ENCODE results near the gene COX17. TPM values are rescaled to one million over a fixed set of nuclear protein-coding genes. Genes with fewer than 3 reads are reported as not detected.

COX17 gene
- polyA plus RNA-seq, 3 donors, result 23.0 to 83.6 (median 81.6) TPM

DNA sequence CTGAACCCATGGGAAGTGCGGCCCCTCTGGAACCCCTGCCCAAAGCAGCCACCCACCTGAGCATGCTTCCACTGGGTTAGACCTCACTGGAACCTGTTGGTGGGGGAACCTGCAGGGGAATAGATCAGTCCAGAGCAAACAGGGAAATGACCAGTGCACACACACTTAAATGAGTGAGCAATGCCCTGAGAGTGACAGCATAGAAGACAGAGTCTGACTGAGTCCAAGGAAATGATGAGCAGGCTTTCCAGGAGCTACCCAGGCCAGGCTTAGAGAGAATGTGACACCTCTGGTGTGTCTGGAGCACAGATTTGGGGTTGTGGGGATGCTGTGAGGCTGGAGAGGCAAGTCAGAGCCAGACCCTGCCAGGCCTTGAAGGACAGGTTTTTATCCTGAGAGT lies 51.0 kb downstream of the COX17 start:
- Histone ChIP-seq H3K9me3 (replicated peaks in 1 of 2; ENCODE audit: control insufficient read depth in 1 of 2, insufficient read depth in 1 of 2, low read length in 2 of 2) (no peaks in the 10 kb centered on the region), H2AFZ (ENCODE audit: insufficient read depth, low read depth, low read length, poor library complexity, severe bottlenecking) (no peak overlapping the region), H4K20me1 (ENCODE audit: insufficient read depth, low read length) (no peaks in the 10 kb centered on the region), H3K4me3 (replicated peaks in 1 of 3; ENCODE audit: low read depth in 2 of 3, low read length in 3 of 3) (no peak overlapping the region), H3K4me1 (ENCODE audit: control insufficient read depth in 1 of 2, insufficient read depth in 2 of 2, low read length in 2 of 2) (peaks cover 62 to 66% of the 10 kb centered on the region in 2 donors), H3K79me2 (ENCODE audit: insufficient read depth, low read length) (no peaks in the 10 kb centered on the region), H3K27ac (ENCODE audit: low read depth in 1 of 2, low read length in 2 of 2) (peak overlapping the region in 1 of 2 donors; percentile 93), H3K9ac (ENCODE audit: insufficient read depth, low read length, poor library complexity, severe bottlenecking) (no peak overlapping the region), H3K27me3 (ENCODE audit: control insufficient read depth in 2 of 2, insufficient read depth in 2 of 2, low read length in 2 of 2) (no peaks in the 10 kb centered on the region), H3K4me2 (replicated peaks; ENCODE audit: extremely low read depth, low read length, poor library complexity, severe bottlenecking) (no peak overlapping the region), H3K36me3 (replicated peaks in 1 of 2; ENCODE audit: control insufficient read depth in 1 of 2, insufficient read depth in 2 of 2, low read length in 2 of 2) (no peaks in the 10 kb centered on the region)
- TF ChIP-seq CTCF (IDR thresholded peaks at IDR 0.05), result no peak
- Mint-ChIP-seq H3K27ac (peak overlapping the region in 6 of 7 donors; percentile 61 to 100 (median 75)), H3K36me3 (peaks cover 0 to 8% of the 10 kb centered on the region in 2 donors), H3K27me3 (ENCODE audit: low read depth in 3 of 3) (peaks cover 0 to 6% (median 0%) of the 10 kb centered on the region in 3 donors), H3K4me1 (peaks cover 66% of the 10 kb centered on the region), H3K9me3 (peaks cover 0 to 8% (median 0%) of the 10 kb centered on the region in 7 donors), H3K4me3 (no peak overlapping the region)
- WGBS (ENCODE audit: insufficient coverage), result 100% methylated on average over 1 of the region's 1 CpG
- DNase-seq, result peak in 2 of 3 donors; percentile 42 to 50
- intact Hi-C loops (cut with micrococcal nuclease), result no loop called here

DNA sequence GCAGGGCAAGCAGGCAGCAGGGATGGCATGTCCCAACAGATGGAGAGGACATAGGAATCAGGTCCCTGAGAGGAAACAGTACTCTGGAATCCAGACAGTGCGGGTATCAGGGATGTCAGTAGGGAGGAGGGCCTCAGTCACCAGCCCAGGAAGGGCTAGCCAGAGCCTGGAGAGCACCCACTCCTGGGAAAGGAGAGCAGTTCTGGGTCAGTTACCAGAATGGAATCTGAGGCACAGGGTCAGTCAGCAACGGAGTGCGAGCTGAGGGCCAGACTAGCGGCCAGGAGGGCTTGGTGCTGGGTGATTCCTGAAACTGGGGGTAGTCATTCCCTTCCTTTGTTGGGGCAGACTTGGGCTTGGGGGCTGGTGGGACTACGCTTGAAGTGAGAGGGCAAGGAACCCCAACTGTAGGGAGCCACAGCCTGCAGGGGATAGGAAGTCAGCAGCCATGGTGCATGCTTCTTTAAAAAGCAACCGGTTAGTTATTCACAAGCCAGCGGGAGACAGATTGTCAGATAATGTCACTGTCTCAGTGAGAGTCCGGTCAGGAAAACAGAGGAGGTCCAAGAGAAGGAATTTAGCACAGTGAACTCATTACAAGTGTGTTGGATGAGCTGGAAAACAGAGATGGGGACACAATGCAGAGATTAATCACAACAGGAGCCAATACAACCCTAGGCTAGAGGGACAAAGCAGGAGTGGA lies 51.6 kb downstream of the COX17 start:
- Histone ChIP-seq H3K9ac (ENCODE audit: insufficient read depth, low read length, poor library complexity, severe bottlenecking) (no peak overlapping the region), H3K79me2 (ENCODE audit: insufficient read depth, low read length) (no peaks in the 10 kb centered on the region), H3K27ac (ENCODE audit: low read depth in 1 of 2, low read length in 2 of 2) (peak overlapping the region in 1 of 2 donors; percentile 93), H3K4me1 (ENCODE audit: control insufficient read depth in 1 of 2, insufficient read depth in 2 of 2, low read length in 2 of 2) (peaks cover 56 to 60% of the 10 kb centered on the region in 2 donors), H3K9me3 (replicated peaks in 1 of 2; ENCODE audit: control insufficient read depth in 1 of 2, insufficient read depth in 1 of 2, low read length in 2 of 2) (no peaks in the 10 kb centered on the region), H2AFZ (ENCODE audit: insufficient read depth, low read depth, low read length, poor library complexity, severe bottlenecking) (no peak overlapping the region), H4K20me1 (ENCODE audit: insufficient read depth, low read length) (no peaks in the 10 kb centered on the region), H3K4me2 (replicated peaks; ENCODE audit: extremely low read depth, low read length, poor library complexity, severe bottlenecking) (no peak overlapping the region), H3K27me3 (ENCODE audit: control insufficient read depth in 2 of 2, insufficient read depth in 2 of 2, low read length in 2 of 2) (no peaks in the 10 kb centered on the region), H3K4me3 (replicated peaks in 1 of 3; ENCODE audit: low read depth in 2 of 3, low read length in 3 of 3) (no peak overlapping the region), H3K36me3 (replicated peaks in 1 of 2; ENCODE audit: control insufficient read depth in 1 of 2, insufficient read depth in 2 of 2, low read length in 2 of 2) (no peaks in the 10 kb centered on the region)
- Mint-ChIP-seq H3K9me3 (peaks cover 0 to 8% (median 0%) of the 10 kb centered on the region in 7 donors), H3K4me3 (peak overlapping the region in 1 of 2 donors; percentile 5), H3K27me3 (ENCODE audit: low read depth in 3 of 3) (peaks cover 0 to 6% (median 0%) of the 10 kb centered on the region in 3 donors), H3K27ac (peak overlapping the region in 2 of 7 donors; percentile 17 to 61), H3K36me3 (peaks cover 0 to 5% of the 10 kb centered on the region in 2 donors), H3K4me1 (peaks cover 60% of the 10 kb centered on the region)
- 98% methylated on average over 8 of the region's 8 CpGs for WGBS (ENCODE audit: insufficient coverage)
- no peak for DNase-seq
- intact Hi-C loops (cut with micrococcal nuclease), result no loop called here
- no peak for TF ChIP-seq CTCF (IDR thresholded peaks at IDR 0.05)
